ENCODE results near the gene FAAP100.
A peak's percentile ranks its signal among the peaks of the same experiment; 100 is the strongest.

The FAAP100 gene

DNA sequence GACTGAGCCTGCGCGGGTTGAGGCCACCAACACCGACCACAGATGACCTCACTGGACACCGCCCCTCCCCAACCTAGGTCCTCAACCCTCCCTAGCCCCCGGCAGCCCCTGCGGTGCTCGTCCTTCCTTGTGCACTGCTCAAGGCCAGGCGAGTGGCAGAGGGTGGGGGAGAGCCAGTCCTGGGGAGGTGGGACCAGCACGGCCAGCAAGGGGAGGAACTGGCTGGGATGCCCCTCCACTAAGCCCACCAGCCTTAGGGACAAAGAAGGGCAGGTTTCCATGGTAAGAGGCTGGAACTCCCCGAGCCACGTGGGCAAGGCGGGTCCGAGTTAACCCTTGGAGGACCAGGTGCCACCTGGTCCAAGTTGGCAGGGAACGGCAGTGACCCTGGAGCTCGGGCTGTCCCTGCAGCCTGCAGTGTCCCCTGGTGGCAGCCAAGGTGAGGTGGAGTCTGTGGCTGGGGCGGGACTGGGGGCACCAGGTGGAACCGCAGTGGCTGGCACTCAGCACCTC lies 14.8 kb downstream of the FAAP100 start:
- no peak overlapping the region for H3K27ac Mint-ChIP-seq
- H3K9me3 Mint-ChIP-seq, result peaks cover 4% of the 10 kb centered on the region
- H3K27me3 Mint-ChIP-seq (ENCODE audit: low read depth, poor library complexity), result peaks cover 35% of the 10 kb centered on the region
- H3K36me3 Mint-ChIP-seq (ENCODE audit: low read depth), result no peaks in the 10 kb centered on the region
- TF ChIP-seq, protein P1, sequence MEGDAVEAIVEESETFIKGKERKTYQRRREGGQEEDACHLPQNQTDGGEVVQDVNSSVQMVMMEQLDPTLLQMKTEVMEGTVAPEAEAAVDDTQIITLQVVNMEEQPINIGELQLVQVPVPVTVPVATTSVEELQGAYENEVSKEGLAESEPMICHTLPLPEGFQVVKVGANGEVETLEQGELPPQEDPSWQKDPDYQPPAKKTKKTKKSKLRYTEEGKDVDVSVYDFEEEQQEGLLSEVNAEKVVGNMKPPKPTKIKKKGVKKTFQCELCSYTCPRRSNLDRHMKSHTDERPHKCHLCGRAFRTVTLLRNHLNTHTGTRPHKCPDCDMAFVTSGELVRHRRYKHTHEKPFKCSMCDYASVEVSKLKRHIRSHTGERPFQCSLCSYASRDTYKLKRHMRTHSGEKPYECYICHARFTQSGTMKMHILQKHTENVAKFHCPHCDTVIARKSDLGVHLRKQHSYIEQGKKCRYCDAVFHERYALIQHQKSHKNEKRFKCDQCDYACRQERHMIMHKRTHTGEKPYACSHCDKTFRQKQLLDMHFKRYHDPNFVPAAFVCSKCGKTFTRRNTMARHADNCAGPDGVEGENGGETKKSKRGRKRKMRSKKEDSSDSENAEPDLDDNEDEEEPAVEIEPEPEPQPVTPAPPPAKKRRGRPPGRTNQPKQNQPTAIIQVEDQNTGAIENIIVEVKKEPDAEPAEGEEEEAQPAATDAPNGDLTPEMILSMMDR (IDR thresholded peaks at IDR 0.05), result peak; percentile 70
- peak; percentile 67 for DNase-seq
- peaks cover 10% of the 10 kb centered on the region for H3K4me1 Mint-ChIP-seq
- H3K4me3 Mint-ChIP-seq, result no peak overlapping the region

DNA sequence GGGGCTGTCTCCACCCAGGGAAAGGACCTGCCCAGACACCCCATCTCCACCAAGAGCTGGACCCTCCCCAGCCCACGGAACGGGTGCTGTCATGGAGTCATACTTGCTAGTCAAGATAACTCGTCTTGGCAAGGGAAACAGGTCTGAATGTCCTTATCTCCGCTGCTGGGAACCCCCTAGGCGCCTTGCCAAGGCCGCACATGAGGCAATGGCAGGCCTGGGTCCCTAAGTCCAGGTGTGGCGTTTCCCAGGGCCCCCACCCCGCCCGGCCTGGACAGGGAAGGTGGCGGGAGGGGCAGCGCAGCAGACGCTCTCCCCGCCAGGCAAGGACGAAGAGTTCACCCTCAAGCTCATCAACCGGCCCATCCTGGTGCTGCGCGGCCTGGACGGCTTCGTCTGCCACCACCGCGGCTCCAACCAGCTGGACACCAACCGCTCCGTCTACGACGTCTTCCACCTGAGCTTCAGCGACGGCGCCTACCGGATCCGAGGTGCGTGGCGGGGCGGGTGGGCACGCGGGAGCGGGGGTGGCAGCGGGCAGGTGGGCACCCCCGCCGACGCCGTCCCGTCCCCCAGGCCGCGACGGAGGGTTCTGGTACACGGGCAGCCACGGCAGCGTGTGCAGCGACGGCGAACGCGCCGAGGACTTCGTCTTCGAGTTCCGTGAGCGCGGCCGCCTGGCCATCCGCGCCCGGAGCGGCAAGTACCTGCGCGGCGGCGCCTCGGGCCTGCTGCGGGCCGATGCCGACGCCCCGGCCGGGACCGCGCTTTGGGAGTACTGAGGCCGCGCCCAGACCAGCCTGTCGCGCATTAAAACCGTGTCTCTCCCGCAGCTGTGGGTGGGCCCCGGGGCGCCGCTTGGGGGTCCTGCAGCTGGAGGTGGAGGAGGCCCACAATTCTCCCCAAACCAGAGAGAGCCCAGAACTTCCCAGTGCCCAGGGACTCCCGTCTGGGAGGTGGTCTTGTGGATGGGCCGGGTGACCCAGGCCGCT lies 15.6 kb downstream of the FAAP100 start:
- no peak overlapping the region for H3K27ac Mint-ChIP-seq
- H3K4me1 Mint-ChIP-seq, result peaks cover 10% of the 10 kb centered on the region
- TF ChIP-seq, protein P1 (IDR thresholded peaks at IDR 0.05), result no peak
- peaks cover 35% of the 10 kb centered on the region for H3K27me3 Mint-ChIP-seq (ENCODE audit: low read depth, poor library complexity)
- H3K9me3 Mint-ChIP-seq, result peaks cover 4% of the 10 kb centered on the region
- H3K36me3 Mint-ChIP-seq (ENCODE audit: low read depth), result no peaks in the 10 kb centered on the region
- DNase-seq, result no peak
- H3K4me3 Mint-ChIP-seq, result no peak overlapping the region

DNA sequence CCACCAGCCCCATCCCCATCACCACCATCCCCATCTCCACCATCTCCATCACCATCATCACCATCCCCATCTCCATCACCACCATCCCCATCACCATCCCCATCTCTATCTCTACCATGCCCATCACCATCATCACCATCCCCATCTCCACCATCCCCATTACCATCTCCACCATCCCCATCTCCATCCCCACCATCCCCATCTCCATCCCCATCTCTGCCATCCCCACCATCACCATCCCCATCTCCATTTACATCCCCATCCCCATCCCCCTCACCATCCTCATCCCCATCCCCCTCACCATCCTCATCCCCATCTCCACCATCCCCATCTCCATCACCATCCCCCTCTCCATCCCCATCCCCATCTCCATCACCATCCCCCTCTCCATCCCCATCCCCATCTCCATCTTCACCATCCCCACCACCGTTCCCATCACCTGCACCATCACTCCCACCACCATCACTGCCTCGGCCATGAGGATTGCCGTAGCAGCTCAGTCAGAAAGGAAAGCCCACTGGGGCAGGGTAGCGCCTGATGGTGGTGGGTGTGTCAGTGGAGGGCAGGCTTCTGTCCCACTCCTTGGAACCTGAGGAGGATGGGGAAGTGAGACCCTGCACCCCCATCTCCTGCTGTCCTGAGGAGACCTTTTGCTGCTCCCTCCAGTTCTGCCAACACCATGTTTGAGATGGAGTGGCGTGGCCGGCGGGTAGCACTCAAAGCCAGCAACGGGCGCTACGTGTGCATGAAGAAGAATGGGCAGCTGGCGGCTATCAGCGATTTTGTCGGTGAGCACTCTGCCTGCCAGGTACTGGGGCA lies 16.5 kb downstream of the FAAP100 start:
- H3K27me3 Mint-ChIP-seq (ENCODE audit: low read depth, poor library complexity), result peaks cover 35% of the 10 kb centered on the region
- TF ChIP-seq, protein P1 (IDR thresholded peaks at IDR 0.05), result no peak
- no peaks in the 10 kb centered on the region for H3K36me3 Mint-ChIP-seq (ENCODE audit: low read depth)
- no peak overlapping the region for H3K4me3 Mint-ChIP-seq
- H3K9me3 Mint-ChIP-seq, result peaks cover 4% of the 10 kb centered on the region
- H3K27ac Mint-ChIP-seq, result no peak overlapping the region
- H3K4me1 Mint-ChIP-seq, result peaks cover 10% of the 10 kb centered on the region
- no peak for DNase-seq

DNA sequence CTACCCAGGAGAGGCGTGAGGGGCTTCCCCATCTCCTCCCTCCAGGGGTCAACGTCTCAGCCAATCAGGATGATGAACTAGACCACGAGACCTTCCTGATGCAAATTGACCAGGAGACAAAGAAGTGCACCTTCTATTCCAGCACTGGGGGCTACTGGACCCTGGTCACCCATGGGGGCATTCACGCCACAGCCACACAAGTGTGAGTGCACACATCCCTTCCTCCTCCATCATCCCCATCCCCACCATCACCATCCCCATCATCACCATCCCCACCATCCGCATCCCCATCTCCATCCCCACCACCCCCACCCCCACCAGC lies 17.2 kb downstream of the FAAP100 start:
- no peaks in the 10 kb centered on the region for H3K36me3 Mint-ChIP-seq (ENCODE audit: low read depth)
- peaks cover 4% of the 10 kb centered on the region for H3K9me3 Mint-ChIP-seq
- TF ChIP-seq, protein P1 (IDR thresholded peaks at IDR 0.05), result no peak
- H3K27ac Mint-ChIP-seq, result no peak overlapping the region
- no peak for DNase-seq
- H3K27me3 Mint-ChIP-seq (ENCODE audit: low read depth, poor library complexity), result peaks cover 35% of the 10 kb centered on the region
- H3K4me1 Mint-ChIP-seq, result peaks cover 10% of the 10 kb centered on the region
- H3K4me3 Mint-ChIP-seq, result no peak overlapping the region

DNA sequence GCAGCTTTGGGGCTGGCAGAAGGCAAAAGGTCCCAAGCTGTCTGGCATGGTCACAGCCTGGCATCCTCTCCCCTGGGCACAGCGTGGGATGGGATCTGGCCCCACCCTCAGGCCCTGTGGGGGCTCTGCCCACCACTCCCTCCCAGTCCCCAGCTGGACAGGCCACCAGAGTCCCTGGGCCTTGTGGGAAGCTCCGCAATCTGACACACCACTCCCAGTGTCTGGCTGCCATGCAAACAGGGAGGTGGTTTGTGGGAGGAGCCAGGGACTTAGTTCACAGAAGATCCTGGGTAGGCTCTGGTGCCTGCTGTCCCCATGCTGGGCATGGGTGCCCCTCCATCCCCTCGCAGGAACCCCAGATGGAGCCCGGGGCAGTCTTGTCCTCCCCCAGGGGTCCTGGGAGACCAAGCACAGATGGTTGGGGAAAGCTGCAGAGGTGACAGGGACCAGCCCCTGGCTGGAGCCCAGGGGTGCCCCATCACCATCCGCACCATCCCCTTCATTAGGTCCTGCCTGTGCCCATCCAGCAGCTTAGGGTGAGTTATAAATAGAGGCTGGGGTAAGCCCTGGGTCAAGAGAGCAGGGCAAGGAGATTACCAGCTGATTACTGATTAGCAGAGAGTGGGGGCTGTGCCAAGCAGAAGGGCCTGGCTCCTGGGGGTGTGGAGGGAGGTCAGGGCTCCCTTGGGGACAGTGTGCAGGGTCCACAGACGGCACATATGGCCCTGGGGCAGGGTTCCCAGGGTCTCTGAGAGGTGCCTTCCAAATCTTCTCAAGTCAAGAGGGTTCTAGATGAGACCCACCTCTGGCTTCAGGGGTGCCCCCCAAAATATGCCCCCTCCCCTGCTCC lies 17.8 kb downstream of the FAAP100 start:
- no peak for DNase-seq
- Mint-ChIP-seq H3K4me1 (peaks cover 10% of the 10 kb centered on the region), H3K9me3 (peaks cover 4% of the 10 kb centered on the region), H3K27me3 (ENCODE audit: low read depth, poor library complexity) (peaks cover 35% of the 10 kb centered on the region), H3K27ac (no peak overlapping the region), H3K36me3 (ENCODE audit: low read depth) (no peaks in the 10 kb centered on the region), H3K4me3 (no peak overlapping the region)
- TF ChIP-seq, protein P1 (IDR thresholded peaks at IDR 0.05), result no peak

All from nephron progenitor cell (in vitro differentiated cells).